GM19452 (cell line): ENCODE data around the gene MED13L.

ENCODE experiments used
- ATAC-seq: cut with Tn5 transposase; IDR thresholded peaks from one replicate; pipeline ENCODE4 v1.9.1; 2021; ENCODE audit not compliant: unreplicated experiment

MED13L gene

DNA sequence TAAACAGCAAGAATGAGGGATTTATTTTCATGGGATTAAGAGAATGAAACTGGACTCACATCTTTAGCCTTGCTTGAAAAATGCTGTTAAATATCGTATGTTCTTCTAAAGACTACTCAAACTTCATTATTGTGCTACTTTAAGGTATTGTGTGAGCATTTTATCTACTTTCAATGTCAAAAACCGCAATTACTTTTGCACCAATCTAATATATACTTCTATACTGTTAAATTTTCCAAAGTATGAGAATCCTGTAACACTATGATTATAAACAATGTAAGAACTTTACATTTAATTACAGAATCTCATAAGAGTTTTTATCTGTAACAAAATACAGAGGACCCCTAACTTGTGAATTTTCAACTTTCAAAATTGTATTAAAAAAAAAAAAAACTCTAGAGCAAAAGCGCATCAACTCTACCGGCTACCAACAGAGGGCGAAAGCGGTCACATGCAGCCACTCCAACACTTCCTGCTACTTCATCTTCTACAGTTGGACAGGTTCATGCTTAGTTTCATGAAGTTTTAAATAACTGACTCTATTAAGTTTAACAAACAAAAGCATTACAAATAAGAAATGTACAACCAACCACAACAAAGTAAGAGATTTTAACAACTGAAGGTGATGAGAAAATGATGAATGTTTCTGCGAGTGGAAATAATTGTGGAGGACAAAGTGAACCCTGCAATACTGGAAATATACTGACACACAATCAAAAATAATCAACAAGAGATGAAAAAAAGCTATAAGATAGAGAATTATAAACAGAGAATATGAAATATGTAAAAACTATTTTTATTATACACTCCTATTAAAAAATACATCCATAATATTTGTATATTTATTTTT is 210.9 kb downstream of the MED13L start:
- ATAC-seq, result no peak

DNA sequence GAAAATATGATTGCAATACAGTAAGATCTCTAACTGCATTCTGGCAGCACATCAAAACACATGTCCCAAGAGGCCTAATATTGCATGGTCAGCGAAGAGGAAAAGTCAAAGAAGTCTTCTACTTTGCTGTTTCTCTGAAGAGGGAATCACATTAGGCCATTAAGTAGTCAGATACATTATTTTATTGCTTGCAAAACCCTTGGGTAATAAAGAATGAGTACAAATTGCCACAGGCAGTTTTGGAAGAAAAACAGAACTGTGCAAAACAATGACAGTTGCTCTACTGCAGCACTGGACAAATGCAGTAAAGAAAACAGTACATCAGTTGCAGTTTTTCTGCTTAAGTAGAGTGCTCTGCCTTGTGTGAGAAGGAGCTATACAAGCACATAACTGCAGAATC is 211.9 kb downstream of the MED13L start:
- no peak for ATAC-seq

DNA sequence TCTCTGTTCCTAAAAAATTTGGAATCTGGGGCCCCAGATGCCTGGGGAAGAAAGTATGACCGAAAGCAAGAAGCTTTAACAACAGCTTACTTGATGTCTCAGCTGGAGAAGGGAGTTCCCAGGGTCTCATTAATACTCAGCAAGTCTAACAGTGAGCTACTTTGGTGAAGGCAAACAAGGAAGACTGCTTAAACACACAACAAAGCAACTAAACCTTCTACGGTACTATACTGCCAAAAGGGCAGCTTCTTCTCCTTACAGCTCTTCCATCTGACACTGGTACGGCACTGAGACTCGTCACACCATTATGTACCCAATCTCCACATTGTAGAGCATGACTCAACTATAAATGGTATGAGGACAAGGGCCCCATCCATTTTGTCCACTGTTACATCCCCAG is 213.0 kb downstream of the MED13L start:
- no peak for ATAC-seq

DNA sequence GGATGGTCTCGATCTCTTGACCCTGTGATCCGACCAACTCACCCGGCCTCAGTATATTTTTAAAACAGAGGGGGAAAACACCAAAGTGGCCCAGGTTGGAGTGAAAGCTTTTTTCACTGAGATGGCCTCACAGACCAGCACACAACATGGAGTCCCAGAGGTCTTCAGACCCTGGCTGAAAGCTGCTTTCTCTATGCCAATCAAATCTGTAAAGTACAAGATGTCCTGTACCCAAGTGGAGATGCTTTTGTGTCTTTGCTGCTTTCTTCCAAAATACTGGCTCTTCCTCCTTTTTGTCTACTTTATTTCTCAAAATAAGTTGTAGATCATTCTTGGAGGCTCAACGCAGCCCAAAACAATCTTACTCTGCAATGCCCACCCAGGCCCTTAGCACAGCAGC is 214.8 kb downstream of the MED13L start:
- ATAC-seq, result no peak

DNA sequence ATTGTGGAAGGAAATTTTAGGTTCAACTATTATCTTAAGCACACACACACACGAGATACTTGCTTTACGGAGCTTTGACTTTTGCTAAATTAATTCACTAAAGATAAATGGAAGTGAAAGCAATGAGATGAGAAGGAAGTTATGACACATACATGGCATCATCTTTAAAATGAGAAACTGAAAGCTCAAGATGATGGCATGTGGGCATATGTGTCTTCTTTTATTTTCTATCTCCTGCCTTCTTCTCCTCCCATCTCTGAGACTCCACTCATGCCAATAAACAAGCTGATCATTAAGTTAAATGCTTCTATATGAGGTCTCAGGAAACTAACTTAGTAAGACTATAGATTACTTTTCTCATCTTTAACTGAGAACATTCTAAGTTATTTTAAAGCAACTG is 216.7 kb downstream of the MED13L start:
- peak; percentile 89 for ATAC-seq

DNA sequence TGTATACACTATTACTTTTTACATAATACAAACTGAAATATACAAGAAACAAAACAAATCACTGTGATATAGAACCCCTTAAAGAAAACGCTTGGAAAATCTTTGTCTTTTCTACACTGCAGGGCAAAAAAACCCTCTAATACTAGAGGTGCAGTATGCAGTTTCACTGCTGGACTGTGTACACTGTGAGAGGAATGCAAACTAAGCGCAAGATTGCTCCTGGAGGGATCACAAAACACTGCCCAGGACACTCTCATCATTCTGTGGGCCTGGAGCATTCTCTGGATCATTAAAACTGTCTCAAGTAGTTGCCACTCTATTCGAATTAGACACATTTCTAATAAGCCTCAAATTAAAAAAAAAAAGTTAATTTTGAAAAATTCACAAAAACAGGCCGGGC is 217.6 kb downstream of the MED13L start:
- ATAC-seq, result no peak

DNA sequence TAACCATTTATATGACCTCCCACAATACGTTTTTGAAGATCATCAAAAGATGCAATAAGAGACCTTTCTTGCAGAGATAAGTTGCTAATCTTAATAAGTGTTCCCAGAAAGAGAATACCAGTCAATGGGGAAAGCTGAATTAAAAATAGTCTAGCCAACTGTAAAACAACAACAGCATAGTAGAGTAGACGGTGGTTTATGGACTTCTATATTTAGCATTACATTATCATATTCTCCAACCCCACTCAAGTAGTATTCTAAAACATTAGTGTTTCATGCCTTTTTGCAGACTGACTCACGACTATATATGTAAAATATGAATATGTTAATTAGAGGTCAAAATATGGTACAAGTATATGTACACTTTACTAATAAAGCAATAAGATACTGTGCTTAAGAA is 218.9 kb downstream of the MED13L start:
- no peak for ATAC-seq

DNA sequence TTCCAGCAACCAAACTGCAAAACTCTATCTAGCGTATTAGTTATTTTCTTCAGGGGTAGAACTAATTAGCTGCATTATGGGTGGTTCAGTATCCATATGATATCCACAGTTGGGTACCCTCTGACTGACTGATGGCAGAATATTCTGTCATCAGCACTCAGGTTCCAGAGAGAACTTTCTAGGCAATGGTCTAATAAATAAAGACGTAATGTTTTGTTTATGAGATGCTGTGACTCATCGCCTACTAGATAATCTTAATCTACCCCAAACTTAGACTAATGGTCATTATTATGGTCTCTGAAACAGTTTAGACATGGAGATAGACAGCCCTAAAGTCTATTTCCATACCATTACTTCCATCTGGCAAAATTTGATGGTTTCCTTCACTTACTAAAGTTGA is 220.1 kb downstream of the MED13L start:
- no peak for ATAC-seq

DNA sequence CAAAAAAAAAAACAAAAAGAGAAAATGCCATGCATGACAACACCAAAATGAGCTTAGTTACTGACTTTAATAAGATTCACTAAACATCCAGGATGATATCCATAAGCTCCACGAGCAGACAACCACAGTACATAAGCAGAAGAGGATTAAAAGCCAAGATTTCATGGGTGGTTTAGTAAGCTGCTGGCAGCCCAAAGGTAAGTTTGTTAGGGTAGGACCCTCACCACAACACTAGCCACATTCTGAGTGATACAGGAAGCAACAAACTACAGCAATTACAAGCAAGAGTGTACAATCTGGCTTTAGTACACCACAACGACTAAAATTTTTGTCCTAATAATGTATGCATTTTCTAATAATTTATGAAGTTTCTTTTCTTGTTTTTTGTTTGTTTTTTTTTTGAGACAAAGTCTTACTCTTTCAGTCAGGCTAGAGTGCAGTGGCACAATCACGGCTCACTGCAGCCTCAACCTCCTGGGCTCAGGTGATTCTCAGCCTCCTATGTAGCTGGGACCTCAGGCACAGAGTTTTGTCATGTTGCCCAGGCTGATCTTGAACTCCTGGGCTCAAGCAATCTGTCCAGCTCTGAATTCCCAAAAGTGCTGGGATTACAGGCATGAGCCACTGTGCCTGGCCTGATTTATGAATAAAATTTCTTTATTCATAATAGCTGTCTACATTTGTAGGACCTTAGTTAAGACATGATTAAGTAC is 221.4 kb downstream of the MED13L start:
- no peak for ATAC-seq

DNA sequence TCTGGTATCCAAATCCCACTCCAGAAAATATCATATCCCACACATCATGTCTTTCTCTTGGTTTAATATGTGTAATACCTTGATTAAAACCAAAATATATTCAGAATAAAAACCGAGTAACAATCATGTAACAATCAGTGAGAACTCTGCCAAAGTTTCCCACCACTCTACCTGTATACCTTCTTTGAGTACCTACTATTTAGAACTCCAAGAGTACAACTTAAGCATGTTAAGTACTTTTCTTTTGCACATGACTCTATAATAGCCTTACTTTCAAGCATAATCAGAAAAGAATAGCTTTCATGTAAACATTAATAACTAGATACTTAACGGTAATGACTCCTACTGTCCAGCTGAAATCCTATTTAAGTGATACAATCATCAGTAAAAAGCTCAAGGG is 223.2 kb downstream of the MED13L start:
- ATAC-seq, result no peak

DNA sequence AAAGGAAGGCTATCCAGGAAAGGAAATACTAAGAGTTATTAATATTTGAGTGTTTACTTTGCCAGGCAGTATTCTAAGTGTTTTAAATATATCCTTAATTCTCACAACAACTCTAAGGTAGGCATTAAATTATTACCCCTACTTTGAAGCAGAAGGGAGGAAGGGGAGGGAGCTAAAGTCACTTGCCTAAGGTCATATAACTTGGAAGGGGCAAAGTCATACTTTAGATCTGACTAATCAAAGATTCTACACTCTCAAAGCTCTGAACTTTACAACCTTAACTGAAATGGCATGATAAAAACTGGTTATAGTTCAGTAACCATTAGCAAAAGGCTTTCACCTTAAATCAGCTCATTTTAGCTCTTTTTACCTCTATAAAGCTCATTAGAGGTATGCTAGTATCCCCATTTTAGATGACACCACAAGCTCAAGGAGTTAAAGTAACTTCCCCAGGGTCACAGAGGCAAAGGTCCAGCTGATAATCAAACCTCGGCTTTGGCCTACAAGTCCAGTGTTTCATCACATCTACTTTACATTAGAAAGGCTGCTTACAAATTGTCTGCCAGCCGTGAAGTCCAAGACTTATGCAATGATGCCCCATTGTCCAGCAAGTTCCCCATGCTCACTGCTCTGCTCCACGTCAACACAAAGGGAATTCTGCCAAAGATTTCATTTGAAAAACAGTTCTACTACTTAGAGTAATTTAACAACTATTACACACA is 223.9 kb downstream of the MED13L start:
- ATAC-seq, result no peak

DNA sequence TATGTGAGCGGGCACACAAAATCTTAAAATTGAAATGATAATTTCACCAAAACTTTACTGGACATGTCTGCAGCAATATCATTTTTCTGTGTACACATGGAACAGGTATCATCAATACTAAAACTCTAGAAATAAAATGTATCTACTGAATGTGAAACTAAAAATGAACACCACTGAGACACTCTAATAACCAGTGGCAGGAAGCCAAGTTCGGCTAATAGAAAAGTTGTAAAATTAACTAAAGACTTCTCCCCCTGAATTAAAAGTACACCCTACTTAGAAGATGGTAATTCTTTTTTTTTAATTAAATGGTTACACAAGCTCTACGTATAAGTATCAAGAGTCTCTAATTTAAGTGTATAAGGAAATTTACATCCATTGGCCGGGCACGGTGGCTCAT is 227.2 kb downstream of the MED13L start:
- no peak for ATAC-seq

DNA sequence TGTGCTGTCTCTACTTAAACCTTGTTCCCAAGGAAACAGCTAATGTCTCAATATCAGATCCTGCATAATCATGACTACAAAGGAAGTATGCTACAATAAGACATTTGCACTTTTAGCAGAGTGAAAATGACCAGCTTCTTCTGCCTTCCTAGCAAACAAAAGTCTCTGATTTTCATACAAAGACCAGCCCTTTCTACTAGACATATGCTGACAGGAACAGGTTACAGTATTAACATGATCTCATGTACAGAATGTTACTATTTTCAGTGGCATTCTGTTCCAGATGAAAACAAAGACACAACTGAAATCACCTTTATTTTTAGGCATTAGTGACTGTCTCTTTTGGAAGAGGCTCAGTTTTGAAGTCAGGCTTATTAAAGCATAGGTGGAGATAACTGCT is 228.6 kb downstream of the MED13L start:
- ATAC-seq, result no peak

DNA sequence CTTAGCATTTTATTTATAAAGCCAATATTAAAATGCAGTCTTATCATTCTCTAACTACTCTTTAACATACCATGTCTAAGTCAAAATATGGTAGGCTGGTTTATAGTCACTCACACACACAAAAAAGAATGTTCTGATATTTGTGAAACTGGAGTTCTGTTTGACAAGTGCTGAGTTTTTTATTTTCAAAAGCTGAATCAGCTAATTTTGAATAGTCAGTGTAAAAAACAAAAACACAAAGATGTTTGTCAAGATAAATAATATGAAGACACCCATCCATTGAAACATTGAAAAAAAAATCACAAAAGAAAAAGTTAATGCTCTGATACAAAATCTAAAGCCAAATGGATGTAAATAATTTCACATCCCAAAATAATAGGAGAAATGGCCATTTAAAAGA is 231.5 kb downstream of the MED13L start:
- ATAC-seq, result no peak

DNA sequence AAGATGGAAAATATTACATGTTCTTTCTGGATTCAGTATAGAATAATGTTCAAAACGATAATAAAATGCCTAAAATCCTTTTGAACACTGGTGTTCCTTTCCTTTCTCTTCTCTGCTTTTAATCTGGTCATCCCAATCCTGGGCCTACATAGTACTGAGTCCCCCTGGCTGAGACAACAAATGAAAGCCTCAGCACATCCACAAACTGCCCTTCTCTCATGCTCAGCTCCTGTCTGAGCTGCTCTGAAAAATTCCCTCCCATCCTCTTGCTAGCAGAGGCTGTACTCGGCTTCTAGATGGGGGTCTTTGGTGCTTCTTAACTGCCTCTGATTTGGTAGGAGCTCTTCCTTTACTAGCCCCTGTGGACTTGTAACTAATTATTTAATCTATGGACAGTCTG is 232.3 kb downstream of the MED13L start:
- no peak for ATAC-seq

DNA sequence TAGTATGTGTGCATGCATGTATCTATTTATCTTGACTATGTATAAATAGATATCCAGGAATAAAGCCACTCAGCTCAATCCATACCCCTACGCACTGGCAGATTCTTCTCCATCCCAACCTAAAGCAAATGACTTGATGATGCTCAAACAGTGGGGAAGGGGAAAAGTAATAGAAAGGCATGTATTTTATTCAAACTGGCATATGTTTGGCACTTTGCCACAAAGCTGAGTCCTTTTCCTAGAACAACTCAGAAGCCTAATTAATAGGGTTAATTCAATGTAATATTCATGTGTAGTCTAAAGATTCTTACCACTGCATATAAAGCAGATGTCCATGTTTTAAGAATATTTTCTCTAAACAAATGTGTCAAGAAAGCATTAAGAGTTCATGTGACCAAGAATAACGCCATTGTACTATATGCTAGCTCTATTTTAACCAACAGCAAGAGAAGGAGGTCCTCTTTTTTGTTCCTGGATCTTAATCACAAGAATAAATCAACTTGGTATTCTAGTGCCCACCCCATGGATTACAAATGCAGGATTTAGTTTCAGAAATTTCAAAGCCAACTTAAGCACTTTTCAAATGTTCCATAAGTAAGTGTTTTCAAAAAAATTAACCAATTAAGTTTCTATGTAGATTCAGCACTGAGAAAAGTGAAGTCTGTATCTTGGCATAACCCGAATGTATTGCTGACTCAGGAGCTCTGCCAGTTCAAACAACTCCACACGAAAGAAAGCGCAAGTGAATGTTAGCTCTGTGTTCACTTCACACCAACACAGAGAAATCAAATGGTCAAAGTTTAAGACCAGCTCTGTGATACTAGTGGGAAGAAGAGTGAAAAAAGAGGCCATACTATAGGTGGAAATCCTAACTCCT is 233.6 kb downstream of the MED13L start:
- ATAC-seq, result no peak

DNA sequence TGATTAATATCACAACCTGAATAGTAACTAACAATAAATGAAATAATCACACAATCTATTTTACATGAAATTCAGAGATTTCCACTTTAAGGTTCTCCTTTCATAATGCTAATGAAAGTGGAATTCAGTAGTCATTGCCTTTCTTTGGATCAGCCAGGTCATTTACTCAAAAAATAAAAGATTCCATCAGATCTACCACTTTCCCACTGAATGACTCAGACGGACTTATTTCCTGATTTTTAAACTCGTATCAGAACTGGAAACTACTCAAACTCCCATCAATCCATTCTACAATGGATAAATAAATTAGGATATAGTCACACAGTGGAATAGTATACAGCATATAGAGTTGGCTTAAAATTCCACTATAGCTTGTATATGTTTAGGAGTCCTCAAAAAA is 237.1 kb downstream of the MED13L start:
- ATAC-seq, result no peak

DNA sequence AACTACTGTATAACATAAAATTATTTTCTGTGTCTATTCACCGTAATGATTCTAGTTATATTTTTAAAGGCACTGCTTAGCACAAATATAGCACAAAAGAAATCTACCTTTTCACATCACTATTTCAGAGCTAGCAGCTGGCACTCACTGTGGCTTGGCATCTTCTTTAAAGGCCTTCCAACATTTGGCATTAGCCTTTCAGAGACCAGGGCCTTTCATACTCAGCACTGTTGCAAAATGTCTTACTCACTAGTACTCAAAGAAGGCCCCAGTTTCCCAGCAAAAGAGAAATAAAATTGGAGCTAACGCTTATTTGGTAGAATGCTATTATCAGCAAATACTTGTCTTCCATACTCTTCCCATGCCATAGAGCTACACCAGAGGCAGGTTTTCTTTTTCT is 238.4 kb downstream of the MED13L start:
- ATAC-seq, result no peak

DNA sequence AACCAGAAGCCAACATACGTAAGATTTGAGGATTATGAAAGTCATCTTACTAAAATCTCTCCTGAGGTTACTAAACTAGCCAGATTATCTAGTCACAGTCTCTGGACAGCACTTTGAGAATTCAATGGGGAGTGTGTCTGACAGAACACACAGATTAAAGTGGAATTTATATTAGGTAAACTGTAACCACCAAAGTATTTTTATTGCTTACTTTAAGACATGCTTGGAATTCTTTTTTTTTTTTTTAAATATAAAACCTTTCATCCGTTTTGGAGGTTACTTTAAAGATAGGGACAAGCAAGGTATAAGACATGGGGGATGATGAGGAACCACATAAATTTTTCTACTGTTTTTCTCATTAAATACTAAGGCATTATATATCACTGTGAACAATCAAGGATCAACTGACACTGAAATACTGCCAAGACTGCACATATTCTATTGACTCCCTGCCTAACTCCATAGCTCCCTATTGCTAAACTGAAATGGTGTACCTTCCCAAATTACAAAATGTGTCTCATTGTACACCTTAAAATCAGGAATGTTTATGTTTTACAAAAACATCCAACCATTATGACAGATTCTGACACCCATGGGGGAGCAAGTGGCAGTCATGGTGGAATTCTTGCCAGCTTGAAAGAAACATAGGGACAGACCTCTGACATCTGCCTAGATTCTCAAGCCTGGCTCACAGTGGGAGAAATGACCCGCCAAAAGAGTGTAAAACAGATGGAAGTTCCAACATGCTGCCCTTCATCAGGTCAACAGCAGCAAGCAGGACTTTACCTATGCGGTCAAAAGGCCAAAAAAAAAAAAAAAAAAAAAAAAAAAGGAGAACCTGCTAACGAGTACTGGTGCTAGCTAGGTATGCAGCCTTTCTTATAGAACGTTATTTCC is 239.3 kb downstream of the MED13L start:
- ATAC-seq, result no peak

DNA sequence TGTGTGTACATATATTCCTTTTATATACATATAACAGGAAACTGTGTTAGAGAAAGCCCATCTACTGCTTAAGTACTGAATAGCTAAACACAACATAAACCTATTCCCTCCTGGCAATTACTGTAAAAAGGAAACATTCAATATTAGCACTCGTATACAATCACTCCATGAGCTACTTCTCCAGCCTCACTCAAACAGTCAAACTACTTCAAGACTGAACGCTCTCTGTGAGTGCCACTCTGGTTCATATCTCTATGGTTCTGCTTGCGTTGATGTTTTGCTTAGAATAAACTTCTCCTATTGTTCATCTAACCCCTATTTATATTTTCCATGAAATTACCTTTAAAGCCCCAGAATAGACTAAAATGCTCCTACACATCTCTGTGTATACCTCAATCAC is 243.7 kb downstream of the MED13L start:
- no peak for ATAC-seq
